D721Med (cell line): ENCODE measurements around the gene MYBPHL.

Source experiments
- DNase-seq: peaks from one replicate; pipeline ENCODE4 v3.0.0; 2011; ENCODE audit warnings: low spot score; ENCODE audit not compliant: insufficient read length
- FAIRE-seq: peaks from 2 replicates; lab custom pipeline; 2011; peaks lifted over from hg19 to GRCh38; lab: Jason Lieb, UNC
- CTCF ChIP-seq: IDR thresholded peaks from 2 replicates; pipeline ENCODE4 v1.5.1; 2012; ENCODE audit warnings: mild to moderate bottlenecking, control low read depth; ENCODE audit not compliant: insufficient read depth; ENCODE audit errors: missing control alignments

Gene MYBPHL

GRCh38 chr1:109268431-109269211, 38.2 kb downstream of the MYBPHL start:
- TF ChIP-seq CTCF: no peak
- DNase-seq (no peak), FAIRE-seq (no peak)

GRCh38 chr1:109267743-109268300, 39.0 kb downstream of the MYBPHL start:
- DNase-seq (no peak), FAIRE-seq (no peak)
- no peak for TF ChIP-seq CTCF

- no peak for TF ChIP-seq CTCF
- FAIRE-seq (no peak), DNase-seq (no peak)
Observed at GRCh38 chr1:109266965-109267364, 39.8 kb downstream of the MYBPHL start.

GRCh38 chr1:109265741-109266330, 41.0 kb downstream of the MYBPHL start:
- no peak for TF ChIP-seq CTCF
- FAIRE-seq (no peak), DNase-seq (no peak)

- DNase-seq (no peak), FAIRE-seq (no peak)
- TF ChIP-seq CTCF: no peak
Observed at GRCh38 chr1:109265016-109265415, 41.8 kb downstream of the MYBPHL start.

- no peak for FAIRE-seq
- no peak for DNase-seq
- no peak for TF ChIP-seq CTCF
Observed at GRCh38 chr1:109264379-109264755, 42.4 kb downstream of the MYBPHL start.
